Subcutaneous abdominal adipose tissue (tissue), 5 donors: ENCODE results near the gene NTS.

ENCODE experiments used
- H3K27ac ChIP-seq: one replicate; pipeline ENCODE4 v1.7.0; 2013; ENCODE audit warnings: low read depth, mild to moderate bottlenecking, inconsistent platforms, low read length, moderate library complexity
- H3K27me3 ChIP-seq, 5 donors: one replicate each; pipeline ENCODE4 v1.7.0; 2013; ENCODE audit warnings: low read length in 5 of 5, inconsistent platforms in 1 of 5; ENCODE audit not compliant: control insufficient read depth in 5 of 5, insufficient read depth in 4 of 5
- H3K36me3 ChIP-seq, 5 donors: one replicate each; pipeline ENCODE4 v1.7.0; 2013; ENCODE audit warnings: low read length in 5 of 5; ENCODE audit not compliant: control insufficient read depth in 5 of 5, insufficient read depth in 5 of 5
- H3K4me1 ChIP-seq, 5 donors: one replicate each; pipeline ENCODE4 v1.7.0; 2013; ENCODE audit warnings: low read length in 5 of 5, mild to moderate bottlenecking in 3 of 5, moderate library complexity in 1 of 5; ENCODE audit not compliant: control insufficient read depth in 5 of 5, insufficient read depth in 5 of 5
- H3K4me3 ChIP-seq, 5 donors: one replicate each; pipeline ENCODE4 v1.7.0; 2013; ENCODE audit warnings: low read length in 5 of 5, low read depth in 1 of 5
- H3K9ac ChIP-seq, 5 donors: one replicate each; pipeline ENCODE4 v1.7.0; 2013; ENCODE audit warnings: low read length in 5 of 5, mild to moderate bottlenecking in 4 of 5, moderate library complexity in 3 of 5
- H3K9me3 ChIP-seq, 5 donors: one replicate each; pipeline ENCODE4 v1.7.0; 2013; ENCODE audit warnings: low read length in 5 of 5; ENCODE audit not compliant: control insufficient read depth in 5 of 5
- donor health status: healthy.
- donor health status: healthy.
- donor health status: healthy.
- donor health status: healthy.
- donor health status: healthy.

NTS gene

DNA sequence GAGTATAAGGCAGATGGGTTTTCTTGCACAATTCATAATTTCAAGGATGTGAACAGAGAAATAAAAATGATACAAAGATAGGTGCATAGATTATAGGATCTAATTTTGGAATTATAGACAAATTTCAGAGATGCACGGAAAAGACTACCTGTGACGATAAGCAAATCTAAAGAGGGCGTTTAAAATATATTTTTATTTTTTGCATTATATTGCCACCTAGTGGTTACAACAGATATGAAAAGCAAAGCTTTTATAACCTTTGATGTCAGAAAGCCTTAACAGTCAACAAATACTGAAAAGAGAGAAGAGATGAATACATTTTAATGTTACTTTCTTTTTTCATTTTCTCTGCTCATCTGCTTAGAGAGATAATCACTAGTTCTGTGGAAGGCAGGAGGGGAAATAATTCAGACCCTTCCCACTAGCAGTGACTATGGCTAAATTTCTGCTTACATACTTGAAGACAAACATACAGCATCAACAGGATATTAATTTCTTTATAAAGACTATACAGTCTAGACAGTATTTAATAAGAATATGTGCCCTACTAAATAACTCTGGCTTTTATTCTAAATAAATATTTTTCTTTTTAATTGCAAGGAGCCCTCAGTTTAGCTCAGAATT is 46.3 kb downstream of the NTS start:
- Histone ChIP-seq H3K4me3 (no peak overlapping the region), H3K27me3 (no peaks in the 10 kb centered on the region), H3K27ac (no peak overlapping the region), H3K36me3 (no peaks in the 10 kb centered on the region), H3K4me1 (no peaks in the 10 kb centered on the region), H3K9ac (no peak overlapping the region), H3K9me3 (no peaks in the 10 kb centered on the region)

DNA sequence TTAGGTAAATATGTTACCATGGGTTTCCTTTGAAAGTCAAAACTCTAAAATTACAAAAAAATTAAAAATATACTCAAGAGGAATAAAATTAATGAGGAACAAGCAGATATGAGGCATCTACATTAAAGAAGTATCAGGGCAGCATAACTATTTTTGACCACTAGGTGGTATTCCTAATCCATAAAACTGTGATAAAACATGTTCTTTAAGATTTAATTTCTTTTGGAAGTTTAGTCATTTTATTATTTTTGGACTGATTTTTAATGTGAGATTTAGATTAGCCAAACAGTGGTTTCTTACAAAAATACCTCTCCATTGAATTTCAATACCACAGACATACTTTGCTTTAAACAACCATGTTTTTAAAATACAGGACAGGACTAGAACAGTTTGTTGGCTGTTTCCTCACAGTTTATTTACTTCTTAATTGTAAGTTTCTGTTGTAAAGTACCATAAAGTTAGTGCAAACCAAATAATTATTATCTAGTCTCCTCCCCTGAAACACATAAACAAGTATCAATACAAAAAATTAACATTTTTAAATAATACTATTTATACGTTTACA is 49.8 kb downstream of the NTS start:
- H3K9me3 ChIP-seq: no peaks in the 10 kb centered on the region
- no peaks in the 10 kb centered on the region for H3K4me1 ChIP-seq
- no peak overlapping the region for H3K4me3 ChIP-seq
- no peaks in the 10 kb centered on the region for H3K36me3 ChIP-seq
- H3K27ac ChIP-seq: no peak overlapping the region
- no peak overlapping the region for H3K9ac ChIP-seq
- no peaks in the 10 kb centered on the region for H3K27me3 ChIP-seq

GRCh38 chr12:85927166-85927565 is 53.1 kb downstream of the NTS start:
- Histone ChIP-seq H3K4me3 (no peak overlapping the region), H3K36me3 (no peaks in the 10 kb centered on the region), H3K9ac (no peak overlapping the region), H3K9me3 (no peaks in the 10 kb centered on the region), H3K27me3 (no peaks in the 10 kb centered on the region), H3K27ac (no peak overlapping the region), H3K4me1 (no peaks in the 10 kb centered on the region)
